ENCODE results near the gene MRGPRF.

- TF ChIP-seq, protein P1, sequence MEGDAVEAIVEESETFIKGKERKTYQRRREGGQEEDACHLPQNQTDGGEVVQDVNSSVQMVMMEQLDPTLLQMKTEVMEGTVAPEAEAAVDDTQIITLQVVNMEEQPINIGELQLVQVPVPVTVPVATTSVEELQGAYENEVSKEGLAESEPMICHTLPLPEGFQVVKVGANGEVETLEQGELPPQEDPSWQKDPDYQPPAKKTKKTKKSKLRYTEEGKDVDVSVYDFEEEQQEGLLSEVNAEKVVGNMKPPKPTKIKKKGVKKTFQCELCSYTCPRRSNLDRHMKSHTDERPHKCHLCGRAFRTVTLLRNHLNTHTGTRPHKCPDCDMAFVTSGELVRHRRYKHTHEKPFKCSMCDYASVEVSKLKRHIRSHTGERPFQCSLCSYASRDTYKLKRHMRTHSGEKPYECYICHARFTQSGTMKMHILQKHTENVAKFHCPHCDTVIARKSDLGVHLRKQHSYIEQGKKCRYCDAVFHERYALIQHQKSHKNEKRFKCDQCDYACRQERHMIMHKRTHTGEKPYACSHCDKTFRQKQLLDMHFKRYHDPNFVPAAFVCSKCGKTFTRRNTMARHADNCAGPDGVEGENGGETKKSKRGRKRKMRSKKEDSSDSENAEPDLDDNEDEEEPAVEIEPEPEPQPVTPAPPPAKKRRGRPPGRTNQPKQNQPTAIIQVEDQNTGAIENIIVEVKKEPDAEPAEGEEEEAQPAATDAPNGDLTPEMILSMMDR (IDR thresholded peaks at IDR 0.05; ENCODE audit: borderline replicate concordance, extremely low read depth, low read length, poor library complexity, severe bottlenecking) = no peak
- TF ChIP-seq EZH2 (IDR thresholded peaks at IDR 0.05; ENCODE audit: borderline replicate concordance, low read depth, low read length, severe bottlenecking) = no peak
Observed at GRCh38 chr11:68968306-68969250, 44.5 kb downstream of the MRGPRF start.
